Right renal pelvis (tissue), 4 donors: Measurements from ENCODE around the gene THOC7. TPM values are rescaled to one million over a fixed set of nuclear protein-coding genes. Genes with fewer than 3 reads are reported as not detected.

ENCODE experiments used
- DNase-seq, 4 donors: peaks; one replicate each; pipeline ENCODE4 v3.0.0-alpha.2; 2013; ENCODE audit warnings: low read depth in 4 of 4, low spot score in 3 of 4, missing footprints in 1 of 4
- polyA plus RNA-seq, 4 donors: library from polyadenylated mRNA; unstranded; fragments of 120-200 nt; gene quantifications; one replicate each; pipeline ENCODE4 v1.2.1, GENCODE V29; 2013; ENCODE audit not compliant: insufficient read length in 4 of 4

The THOC7 gene
- polyA plus RNA-seq, 4 donors = 76.3 to 93.8 (median 93.4) TPM

DNA sequence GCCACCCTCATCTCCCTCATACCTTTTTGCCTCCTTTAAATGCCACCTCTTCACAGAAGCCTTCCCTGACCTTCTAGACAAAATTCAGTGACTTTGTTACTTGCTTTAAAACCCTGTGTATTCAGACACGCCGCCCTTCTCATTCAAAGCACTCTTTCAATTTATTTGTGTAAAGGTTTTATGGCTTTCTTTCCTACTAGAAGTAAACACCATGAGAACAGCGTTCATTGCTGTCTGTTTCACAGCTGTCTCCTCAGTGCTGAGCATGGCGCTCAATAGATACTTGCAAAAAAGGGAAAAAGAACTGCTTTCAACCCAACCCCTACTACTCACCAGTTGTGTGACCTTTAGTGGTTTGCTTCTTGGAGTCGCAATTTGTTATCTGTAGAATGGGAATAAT, 17.0 kb upstream of the THOC7 start:
- no peak for DNase-seq

- no peak for DNase-seq
Measured at GRCh38 chr3:63878394-63879060, 14.9 kb upstream of the THOC7 start.

DNA sequence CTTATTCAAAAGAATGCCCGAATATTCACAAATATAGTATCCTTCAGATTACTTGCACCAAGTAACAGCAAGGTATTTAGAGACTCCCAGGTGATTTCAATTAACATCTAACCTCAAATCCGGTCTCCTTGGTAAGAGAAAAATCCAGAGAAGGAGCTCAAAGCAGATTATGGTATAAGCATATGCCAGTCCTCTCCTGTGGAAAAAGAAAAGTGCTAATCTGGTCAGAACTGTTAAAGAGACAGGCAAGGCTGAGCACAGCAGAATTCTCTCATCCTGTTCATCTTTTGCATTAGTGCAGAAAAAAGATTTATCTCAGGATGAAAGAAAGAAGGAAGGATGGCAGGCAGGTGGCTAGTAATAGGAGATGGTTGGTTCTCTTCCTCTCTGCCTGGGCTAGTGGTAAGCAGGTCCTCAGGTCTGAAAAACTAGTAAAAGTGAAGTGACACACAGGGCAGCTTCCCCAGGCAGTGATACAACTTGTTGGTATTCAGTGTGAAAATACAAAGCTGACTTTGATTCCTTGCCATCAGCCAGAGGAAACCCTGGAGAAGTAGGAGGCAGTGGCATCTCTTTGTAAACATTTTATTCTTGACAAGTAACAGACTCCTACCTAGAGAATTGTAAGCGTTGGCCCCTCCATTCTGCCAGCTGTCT, 14.3 kb upstream of the THOC7 start:
- no peak for DNase-seq

- no peak for DNase-seq
Measured at GRCh38 chr3:63876260-63876659, 12.7 kb upstream of the THOC7 start.

DNA sequence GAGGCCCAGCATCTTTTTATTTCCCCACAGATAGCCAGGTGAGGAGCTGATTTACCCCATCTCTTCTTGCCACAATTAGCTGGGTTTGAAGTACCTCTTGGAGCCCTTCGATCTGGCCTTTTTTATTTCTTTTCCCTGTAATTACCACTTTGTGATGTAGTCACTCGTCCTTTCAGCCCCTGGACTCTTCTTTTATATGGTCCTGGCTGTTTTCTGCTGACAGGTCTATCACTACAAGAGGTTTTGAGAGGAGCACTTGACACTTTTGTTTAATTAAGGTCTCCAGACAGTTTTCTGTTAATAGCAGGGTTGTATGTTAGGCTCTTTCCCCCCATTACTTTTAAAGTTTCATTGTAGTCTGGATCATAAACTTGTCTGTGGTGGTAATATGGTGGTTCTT, 11.9 kb upstream of the THOC7 start:
- no peak for DNase-seq

DNA sequence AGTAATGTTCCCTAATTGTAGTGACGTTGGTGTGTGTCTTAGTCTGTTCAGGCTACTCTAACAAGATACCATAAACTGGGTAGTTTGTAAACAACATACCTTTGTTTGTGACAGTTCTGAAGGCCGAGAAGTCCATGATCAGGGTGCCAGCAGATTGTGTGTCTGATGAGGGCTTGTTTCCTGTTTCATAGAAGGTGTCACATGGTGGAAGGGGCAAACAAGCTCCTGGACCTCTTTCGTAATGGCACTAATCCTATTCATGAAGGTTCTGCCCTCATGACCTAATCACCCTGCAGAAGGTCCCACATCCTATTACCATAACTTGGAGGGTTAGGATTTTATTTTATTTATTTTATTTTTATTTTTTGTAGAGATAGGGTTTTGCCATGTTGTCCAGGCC, 11.2 kb upstream of the THOC7 start:
- DNase-seq = no peak

GRCh38 chr3:63872135-63872924, 8.7 kb upstream of the THOC7 start:
- DNase-seq = no peak

DNA sequence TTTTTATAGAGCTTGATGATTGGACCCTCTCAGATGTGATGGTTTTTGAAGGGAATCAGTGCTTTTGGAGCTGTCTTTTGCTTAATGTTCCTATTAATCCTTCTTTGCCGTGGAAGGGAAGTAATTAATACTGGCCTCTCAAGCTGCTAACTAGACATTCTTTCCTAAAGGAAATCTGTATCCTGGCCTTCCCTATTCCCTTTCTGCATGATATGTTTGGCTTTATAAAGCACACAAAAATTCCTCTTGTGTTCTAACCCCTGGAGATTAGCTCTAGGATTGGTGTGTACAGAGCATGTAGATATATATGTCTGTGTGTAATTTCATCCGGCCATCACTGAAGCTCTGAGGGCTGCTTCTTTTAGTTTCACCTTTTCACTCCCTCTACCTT, 7.0 kb upstream of the THOC7 start:
- DNase-seq = no peak

DNA sequence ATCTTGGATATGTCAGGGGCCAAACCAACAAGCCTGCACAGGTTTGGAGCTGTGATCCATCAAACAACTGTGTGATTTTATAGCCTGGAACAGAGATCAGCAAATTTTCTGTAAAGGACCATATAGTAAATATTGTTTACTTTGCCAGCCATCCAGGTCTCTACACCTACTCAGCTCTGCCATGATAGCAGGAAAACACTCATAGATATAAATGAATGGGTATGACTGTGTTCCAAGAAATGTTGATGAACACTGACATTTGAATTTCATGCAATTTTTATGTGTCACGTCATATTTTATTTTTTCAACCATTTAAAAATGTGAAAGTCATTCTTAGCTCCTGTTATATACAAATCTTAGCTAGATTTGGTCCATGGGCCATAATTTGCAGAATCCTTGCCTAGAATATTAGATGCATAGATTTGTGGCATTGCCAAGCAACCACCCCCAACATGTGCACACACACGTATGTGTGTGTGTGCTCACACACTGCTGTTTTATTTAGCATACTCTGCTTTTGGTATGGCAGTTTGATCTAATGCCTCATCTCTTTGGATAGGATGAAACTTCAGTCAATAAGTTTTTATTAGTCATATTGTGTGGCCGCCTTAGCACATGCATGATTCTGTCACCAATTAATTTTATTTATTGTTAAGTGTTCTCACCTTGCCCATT, 6.5 kb upstream of the THOC7 start:
- DNase-seq = no peak

- DNase-seq = no peak
Measured at GRCh38 chr3:63867225-63867624, 3.6 kb upstream of the THOC7 start.

DNA sequence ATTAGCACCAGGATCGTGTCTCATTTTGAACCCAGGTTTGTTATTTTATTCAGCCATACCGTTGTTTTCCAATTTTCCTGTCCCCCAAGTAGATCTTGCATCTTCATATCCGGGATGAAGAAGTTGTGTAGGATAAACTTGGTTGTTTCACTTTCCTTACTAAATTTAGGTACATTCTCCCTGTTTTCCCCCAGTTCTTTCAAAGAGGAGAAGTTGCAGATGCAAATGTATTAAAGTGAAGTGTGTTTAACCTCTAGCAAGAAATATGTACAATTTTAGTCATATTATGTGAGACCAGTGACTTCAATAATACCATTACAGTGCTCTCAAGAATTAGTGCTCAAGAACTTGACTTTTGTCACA, 1.3 kb upstream of the THOC7 start:
- no peak for DNase-seq

- peak in 1 of 4 donors; percentile 23 for DNase-seq
Measured at GRCh38 chr3:63864008-63864964, 681 bp upstream of the THOC7 start.

- DNase-seq = no peak
Measured at GRCh38 chr3:63862804-63863149, 828 bp downstream of the THOC7 start.

- DNase-seq = no peak
Measured at GRCh38 chr3:63861306-63861705, 2.3 kb downstream of the THOC7 start.

DNA sequence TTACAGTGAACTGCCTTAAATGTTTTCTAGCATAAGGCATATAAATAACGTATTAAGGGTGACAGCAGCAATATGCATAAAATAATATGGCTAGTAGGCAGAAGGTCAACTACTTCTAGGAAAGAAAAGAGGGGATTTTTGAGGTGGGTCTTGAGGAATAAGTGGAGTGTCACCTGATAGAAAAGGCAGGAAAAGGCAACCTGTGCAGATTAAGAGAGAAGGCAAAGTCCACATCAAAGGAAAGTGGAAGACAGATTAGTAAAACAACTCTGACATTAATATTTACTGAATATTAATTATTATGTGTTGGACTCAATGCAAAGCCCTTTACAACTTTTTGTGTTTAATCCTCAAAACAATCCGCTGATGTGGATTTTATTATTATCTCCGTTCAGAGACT, 2.8 kb downstream of the THOC7 start:
- DNase-seq = no peak

DNA sequence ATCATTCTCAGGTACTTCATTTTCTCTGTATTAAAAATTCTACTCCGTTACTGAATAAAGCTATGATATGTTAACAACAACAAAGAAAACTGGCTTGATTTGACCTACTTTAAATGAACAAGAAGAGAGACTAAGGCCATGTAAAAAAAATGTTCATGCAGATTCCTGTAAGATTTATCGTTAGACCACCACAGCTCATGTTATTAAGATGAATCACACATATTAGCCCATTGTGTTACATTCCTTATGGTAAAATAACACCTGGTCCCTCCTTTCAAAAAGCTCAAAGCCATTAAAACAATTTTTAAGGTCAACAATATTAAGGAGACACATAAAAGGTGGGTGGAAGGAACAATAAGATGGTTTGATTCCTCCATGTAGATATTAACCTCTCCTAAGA, 6.3 kb downstream of the THOC7 start:
- no peak for DNase-seq

GRCh38 chr3:63855333-63855940, 8.2 kb downstream of the THOC7 start:
- no peak for DNase-seq

DNA sequence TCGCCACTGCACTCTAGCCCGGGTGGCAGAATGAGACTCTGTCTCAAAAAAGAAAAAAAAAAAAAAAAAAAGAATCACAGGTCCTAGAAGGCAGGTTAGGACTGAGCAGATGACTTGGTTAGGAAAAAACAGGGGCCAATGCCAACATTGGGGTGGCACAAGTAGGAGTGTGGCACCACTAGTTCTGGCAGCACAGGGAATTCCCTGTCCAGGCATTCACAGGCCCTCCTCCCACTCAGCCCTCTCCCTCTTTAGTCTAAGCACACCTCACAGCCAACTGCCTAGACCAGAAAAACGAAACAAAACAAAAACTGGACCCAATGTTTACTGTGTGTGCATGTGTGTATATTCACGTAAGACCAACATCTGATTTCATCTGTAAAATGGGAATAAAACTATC, 10.5 kb downstream of the THOC7 start:
- no peak for DNase-seq

DNA sequence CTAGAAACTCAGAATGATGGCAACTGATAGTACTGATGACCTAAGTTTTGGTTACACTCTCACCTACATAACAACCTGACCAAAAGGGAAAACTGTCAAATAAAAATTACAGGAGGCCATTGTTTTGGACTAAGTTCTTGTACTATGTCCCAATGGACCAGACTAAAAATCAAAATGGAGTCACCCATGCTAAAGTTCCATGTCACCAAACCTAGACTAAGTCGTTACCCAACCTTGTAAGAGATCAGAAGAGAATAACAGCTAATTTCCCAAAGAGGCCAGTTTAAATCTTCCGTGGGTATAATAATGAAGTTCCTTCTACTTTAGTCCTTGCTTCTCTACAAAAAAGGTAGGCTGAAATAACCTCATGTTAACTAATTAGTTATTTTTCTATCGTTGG, 12.3 kb downstream of the THOC7 start:
- no peak for DNase-seq

GRCh38 chr3:63849175-63849574, 14.4 kb downstream of the THOC7 start:
- no peak for DNase-seq
